Right lobe of liver (tissue), 4 donors: Measurements from ENCODE around the gene IDNK.

Experiments
- CTCF ChIP-seq, 4 donors: fragments of 200-600 bp in 3 of 4; fragments of 450-650 bp in 1 of 4; IDR thresholded peaks; one replicate each; pipeline versions ENCODE4 v1.5.1 to v1.8.0; 2016 to 2022; ENCODE audit warnings: antibody characterized with exemption in 4 of 4, mild to moderate bottlenecking in 2 of 4
- POLR2A ChIP-seq: fragments of 450-650 bp; IDR thresholded peaks from one replicate; pipeline ENCODE4 v1.6.1; 2017; ENCODE audit warnings: antibody characterized with exemption, mild to moderate bottlenecking
- donor health status: DM: no; HTN: no; CAD: no.
- donor health status: DM: no; HTN: no; CAD: no.
- donor health status: DM: no; HTN: yes; CAD: no.

DNA sequence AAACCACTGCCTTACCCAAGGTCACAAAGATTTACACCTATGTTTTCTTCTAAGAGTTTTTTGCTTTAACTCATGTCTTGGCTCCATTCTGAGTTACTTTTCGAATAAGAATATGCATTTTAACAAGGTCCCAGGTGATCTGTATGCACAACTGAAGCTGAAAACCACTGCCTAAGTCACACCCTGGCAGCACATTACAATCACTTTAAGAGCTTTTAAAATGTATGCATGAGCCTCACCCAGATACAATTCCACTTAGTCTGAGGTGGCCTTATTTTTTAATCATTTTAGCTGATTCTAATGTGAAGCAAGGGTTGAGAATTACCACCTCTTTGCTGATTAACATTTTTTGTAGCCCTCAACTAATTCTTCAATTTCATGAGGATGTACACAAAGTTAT, 29.5 kb downstream of the IDNK start:
- no peak for TF ChIP-seq POLR2A
- no peak for TF ChIP-seq CTCF (IDR thresholded peaks at IDR 0.05)
